ENCODE results near the gene CARD11.
A peak's percentile ranks its signal among the peaks of the same experiment; 100 is the strongest.

The CARD11 gene

DNA sequence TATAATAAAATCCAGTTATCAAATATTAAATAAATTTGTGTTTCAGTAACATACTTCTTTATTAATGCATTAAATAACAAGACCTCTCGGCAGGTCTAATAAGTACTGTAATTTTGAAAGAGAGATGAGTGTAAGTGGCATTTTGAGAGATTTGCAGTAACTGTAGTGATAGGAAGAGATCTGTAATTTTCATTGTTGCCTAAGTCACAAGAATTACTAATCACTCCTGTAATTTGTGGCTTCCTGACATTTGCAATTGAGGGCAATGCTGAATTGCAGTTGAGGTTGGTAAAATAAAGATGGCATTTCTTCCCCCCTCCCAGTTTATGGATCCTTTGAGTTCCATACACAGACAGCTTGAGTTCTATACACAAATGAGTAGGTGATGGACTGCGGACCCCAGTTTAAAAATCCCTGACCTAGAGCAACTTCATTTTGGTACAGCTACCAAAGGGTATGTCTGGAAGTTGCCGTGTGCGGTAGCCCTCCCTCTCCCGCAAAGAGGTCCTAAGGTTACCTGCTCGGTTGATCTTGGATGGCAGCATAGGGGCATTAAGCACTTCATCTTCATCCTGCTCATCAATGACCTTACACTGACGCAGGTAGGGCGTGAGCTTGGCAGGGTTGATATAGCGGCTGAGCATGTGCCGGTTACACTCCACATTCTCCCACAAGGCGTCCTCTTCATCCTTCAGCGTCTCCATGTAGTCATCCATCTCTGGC is 96.4 kb downstream of the CARD11 start:
- DNase-seq (ENCODE audit: insufficient read length) (no peak), FAIRE-seq (peak; percentile 9)
- TF ChIP-seq POLR2AphosphoS5 (IDR thresholded peaks at IDR 0.05; ENCODE audit: low read depth, low read length) (no peak), TAF1 (IDR thresholded peaks at IDR 0.05; ENCODE audit: borderline replicate concordance, low read depth, low read length) (no peak), POLR2A (IDR thresholded peaks at IDR 0.05; ENCODE audit: low read depth, low read length) (no peak)

DNA sequence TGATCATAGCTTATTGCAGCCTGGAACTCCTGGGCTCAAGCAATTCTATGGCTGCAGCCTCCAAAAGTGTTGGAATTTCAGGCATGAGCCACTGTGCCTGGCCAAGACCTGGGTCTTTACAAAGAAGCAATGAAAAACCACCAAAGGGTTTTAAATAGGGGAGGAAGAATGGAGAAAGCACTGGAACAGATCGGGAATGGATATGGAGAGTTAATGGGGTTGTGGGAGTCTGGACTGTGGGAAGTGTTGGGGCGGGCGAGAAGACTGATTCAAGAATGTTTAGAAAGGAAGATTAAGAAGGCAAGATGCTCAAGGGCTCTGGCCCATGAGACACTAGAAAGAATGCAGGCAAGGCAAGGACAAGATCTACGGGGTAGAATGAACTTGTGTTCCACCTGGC is 98.5 kb downstream of the CARD11 start:
- FAIRE-seq = no peak
- DNase-seq (ENCODE audit: insufficient read length) = no peak
- TF ChIP-seq POLR2A (IDR thresholded peaks at IDR 0.05; ENCODE audit: low read depth, low read length) (no peak), TAF1 (IDR thresholded peaks at IDR 0.05; ENCODE audit: borderline replicate concordance, low read depth, low read length) (no peak), POLR2AphosphoS5 (IDR thresholded peaks at IDR 0.05; ENCODE audit: low read depth, low read length) (no peak)

DNA sequence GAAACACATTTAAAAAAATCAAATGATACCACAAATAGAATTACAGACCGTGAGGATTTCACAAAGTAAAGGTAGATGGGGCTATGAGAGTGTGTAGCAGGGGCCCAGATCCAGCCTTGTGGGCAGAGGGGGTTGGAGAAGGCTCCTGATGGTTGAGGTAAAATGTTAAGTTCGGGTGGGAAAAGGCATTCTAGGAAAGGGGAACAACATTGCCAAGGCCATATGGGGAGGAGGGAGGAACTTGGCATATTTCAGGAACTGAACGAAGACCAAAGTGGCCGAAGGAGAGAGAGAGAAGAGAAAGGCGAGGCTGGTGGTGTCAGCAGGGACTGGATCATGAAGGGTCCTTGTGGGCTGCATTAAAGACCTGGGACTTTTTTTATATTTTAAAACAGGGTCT is 98.9 kb downstream of the CARD11 start:
- TF ChIP-seq TAF1 (IDR thresholded peaks at IDR 0.05; ENCODE audit: borderline replicate concordance, low read depth, low read length) = no peak
- TF ChIP-seq POLR2A (IDR thresholded peaks at IDR 0.05; ENCODE audit: low read depth, low read length) = no peak
- no peak for TF ChIP-seq POLR2AphosphoS5 (IDR thresholded peaks at IDR 0.05; ENCODE audit: low read depth, low read length)
- DNase-seq (ENCODE audit: insufficient read length) (no peak), FAIRE-seq (no peak)

DNA sequence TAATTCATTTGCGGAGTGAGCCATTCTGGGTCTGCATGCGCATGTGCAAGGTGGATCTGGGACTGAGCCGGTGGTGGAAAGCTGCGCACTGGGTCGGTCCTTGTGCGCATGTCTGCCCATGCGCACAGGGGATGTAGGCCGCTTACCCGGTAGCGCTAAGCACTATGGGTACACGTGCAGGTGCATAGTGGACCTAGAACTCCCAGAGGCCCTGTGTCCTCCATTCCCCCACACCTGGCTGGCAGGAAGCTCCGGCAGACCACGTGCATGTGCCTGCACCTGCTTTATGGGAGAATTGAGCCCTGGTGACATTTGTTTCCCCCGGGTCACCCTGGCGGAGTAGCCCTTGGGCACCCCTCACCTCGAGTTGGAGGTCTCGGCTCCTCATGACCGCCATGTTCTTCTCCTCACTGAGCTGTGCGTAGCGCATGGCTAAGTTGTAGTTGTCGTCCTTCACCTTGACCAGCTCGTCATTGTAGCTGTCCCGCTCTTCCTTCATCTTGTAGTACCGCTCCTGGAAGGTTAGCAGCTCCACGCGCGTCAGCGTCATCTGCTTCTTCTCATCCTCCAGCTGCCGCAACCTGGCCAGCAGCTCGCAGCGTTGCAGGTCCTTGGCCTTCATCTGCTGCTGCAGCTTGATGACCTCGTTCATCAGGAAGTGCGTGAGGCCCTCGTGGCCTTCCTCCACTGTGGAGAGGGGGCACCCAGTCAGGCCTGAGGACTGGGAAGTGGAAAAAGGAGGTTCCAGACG is 99.6 kb downstream of the CARD11 start:
- DNase-seq (ENCODE audit: insufficient read length) = no peak
- TF ChIP-seq TAF1 (IDR thresholded peaks at IDR 0.05; ENCODE audit: borderline replicate concordance, low read depth, low read length) (no peak), POLR2A (IDR thresholded peaks at IDR 0.05; ENCODE audit: low read depth, low read length) (no peak), POLR2AphosphoS5 (IDR thresholded peaks at IDR 0.05; ENCODE audit: low read depth, low read length) (no peak)
- FAIRE-seq = no peak

DNA sequence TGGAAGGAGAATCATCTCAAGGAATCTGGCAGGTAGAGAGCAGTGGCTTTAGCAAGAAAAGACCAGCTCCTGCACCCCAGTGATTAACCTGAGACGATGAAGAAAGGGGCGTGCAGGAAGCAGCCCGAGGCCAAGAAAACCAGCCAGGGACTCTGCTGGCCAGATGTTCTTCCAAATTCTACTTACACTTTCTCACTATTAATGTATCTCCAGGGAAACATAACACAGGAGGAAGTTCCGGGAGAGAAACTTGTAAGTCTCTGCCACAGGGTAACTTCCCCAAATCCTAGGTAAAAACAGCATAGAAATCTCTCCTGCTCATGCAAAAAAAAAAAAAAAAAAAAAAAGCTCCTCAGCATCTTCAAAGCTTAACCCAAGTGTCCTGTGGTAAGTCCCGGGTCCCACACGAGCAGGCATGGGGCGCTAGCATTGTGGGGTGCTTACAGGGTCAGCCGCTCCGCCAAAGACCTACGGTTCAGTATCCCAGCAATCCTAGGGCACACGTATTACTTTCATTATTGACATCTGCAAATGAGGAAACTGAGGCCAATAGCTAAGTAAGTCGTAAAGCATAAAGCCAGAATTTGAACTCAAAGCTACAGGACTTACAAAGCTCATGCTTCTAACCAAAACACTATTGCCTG is 102.3 kb downstream of the CARD11 start:
- FAIRE-seq (no peak), DNase-seq (ENCODE audit: insufficient read length) (no peak)
- TF ChIP-seq POLR2AphosphoS5 (IDR thresholded peaks at IDR 0.05; ENCODE audit: low read depth, low read length) = no peak
- TF ChIP-seq TAF1 (IDR thresholded peaks at IDR 0.05; ENCODE audit: borderline replicate concordance, low read depth, low read length) = no peak
- no peak for TF ChIP-seq POLR2A (IDR thresholded peaks at IDR 0.05; ENCODE audit: low read depth, low read length)

DNA sequence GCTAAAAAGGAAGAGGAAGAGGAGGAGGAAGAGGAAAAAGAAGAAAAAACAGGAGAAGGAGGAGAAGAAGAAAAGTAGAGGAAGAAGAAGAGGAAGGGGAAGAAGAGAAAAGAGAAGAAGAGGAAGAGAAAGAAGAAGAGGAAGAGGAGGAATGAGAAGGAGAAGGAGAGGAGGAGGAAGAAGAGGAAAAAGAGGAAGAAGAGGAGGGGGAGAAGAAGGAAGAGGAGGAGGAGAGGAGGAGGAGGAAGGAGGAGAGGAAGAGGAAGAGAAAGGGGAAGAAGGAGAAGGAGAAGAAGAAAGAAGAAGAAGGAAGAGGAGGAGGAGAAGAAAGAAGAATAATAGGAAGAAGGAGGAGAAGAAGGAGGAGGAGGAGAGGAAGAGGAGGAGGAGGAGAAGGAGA is 103.2 kb downstream of the CARD11 start:
- TF ChIP-seq POLR2A (IDR thresholded peaks at IDR 0.05; ENCODE audit: low read depth, low read length) (no peak), TAF1 (IDR thresholded peaks at IDR 0.05; ENCODE audit: borderline replicate concordance, low read depth, low read length) (no peak), POLR2AphosphoS5 (IDR thresholded peaks at IDR 0.05; ENCODE audit: low read depth, low read length) (no peak)
- no peak for DNase-seq (ENCODE audit: insufficient read length)
- no peak for FAIRE-seq

DNA sequence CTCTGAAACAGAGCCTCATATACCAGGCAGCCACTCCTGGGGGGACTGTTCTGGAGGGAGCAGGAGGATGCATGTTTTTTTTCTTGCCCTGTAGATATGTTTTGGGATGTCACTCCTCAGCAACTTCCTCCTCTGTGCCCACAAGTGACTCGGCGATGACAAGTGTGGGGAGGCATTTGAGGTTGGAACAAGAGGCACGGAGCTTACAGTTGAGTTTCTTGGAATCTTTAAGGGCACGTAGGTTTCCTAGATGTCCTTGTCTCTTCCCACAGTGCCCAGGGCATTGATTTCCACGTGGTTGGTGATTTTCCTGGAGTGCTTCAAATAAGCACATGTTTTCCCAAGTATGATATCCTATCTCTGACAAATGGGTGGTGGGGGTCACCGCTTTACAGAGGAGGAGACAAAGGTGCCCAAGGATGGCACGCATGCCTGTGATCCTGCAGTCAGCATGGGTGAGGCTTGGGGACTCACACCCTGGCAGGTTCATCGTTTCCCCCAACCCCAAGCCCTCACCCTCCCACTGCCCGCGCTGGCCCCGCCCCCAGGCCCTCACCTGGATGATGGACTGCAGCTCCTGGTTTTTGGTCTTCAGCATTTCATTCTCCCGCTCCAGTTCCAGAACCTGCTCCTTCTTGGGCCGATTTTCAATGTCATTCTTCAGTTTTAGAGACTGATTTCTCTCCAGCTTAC is 104.3 kb downstream of the CARD11 start:
- DNase-seq (ENCODE audit: insufficient read length) (no peak), FAIRE-seq (no peak)
- TF ChIP-seq POLR2A (IDR thresholded peaks at IDR 0.05; ENCODE audit: low read depth, low read length) (no peak), TAF1 (IDR thresholded peaks at IDR 0.05; ENCODE audit: borderline replicate concordance, low read depth, low read length) (no peak), POLR2AphosphoS5 (IDR thresholded peaks at IDR 0.05; ENCODE audit: low read depth, low read length) (no peak)

DNA sequence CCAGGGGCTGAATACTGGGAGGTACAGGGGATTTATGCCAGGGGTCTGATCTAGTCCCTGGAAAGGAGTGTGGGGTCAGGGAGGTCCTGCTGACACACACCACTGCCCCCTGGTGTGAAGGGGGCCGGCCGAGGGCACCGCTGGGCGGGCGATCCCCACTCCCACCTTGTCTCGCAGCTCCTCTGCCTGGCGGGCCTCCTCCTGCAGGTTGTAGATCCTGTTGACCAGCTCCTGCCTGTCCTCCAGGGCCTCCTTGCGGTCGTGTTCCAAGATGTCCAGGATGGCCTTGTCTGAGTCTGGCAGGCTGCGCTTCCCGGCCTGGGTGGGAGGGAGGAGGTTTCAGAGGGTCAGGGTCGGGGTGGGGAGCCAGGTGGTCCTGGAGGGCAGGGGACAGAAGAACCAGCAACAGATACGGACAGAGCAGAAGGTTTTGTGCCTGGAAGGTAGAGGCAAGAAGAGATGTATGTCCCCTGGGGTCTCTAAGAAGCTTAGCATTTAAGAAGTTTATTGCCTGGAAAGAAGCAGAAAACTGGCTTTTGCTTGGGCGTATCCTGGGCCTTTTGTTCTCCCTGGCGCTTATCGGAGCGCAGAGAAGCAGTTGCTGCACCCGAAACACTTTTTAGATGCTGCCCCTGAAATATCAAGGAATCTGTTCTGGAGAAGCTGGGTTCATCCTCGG is 105.0 kb downstream of the CARD11 start:
- TF ChIP-seq TAF1 (IDR thresholded peaks at IDR 0.05; ENCODE audit: borderline replicate concordance, low read depth, low read length) = no peak
- TF ChIP-seq POLR2A (IDR thresholded peaks at IDR 0.05; ENCODE audit: low read depth, low read length) = no peak
- TF ChIP-seq POLR2AphosphoS5 (IDR thresholded peaks at IDR 0.05; ENCODE audit: low read depth, low read length) = no peak
- DNase-seq (ENCODE audit: insufficient read length) = no peak
- no peak for FAIRE-seq

DNA sequence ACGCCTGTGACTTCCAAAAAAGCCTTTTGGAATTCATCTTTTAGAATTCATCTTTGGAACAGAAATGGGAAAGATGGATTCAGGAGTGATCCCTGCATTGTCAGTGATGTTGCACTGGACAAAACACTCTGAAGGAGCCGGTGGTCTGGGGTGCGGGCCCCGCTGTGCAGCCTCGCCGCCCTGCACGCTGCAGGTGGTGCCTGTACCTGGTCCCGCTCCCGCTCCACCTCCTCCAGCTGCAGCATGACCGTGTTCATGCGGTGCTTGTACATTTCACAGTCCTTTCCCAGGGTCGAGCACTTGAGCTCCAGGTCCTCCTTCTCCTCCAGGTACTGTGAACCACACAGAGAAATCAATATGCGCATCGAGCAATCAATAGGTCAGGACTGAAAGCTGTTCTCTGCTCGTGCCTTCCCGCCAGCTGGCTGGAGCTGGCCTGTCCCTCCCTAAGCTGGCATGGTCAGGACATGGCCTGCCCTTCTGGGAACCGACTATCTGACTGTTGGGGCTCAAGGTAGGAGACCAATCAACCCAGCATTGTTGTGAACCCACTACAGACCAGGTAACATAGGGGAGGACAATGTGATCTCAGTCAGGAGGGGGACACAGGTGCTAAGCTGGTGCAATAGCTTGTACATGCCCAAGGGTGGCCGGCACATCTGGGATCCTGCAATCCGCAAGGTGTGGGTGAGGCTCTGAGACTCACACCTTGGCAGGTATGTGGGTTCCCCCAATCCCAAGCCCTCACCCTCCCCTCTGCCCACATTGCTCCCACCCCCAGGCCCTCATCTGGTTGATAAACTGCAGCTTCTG is 105.8 kb downstream of the CARD11 start:
- FAIRE-seq = no peak

More for the DNA sequence above, 105.8 kb downstream of the CARD11 start:
- no peak for TF ChIP-seq TAF1 (IDR thresholded peaks at IDR 0.05; ENCODE audit: borderline replicate concordance, low read depth, low read length)
- no peak for TF ChIP-seq POLR2AphosphoS5 (IDR thresholded peaks at IDR 0.05; ENCODE audit: low read depth, low read length)
- TF ChIP-seq POLR2A (IDR thresholded peaks at IDR 0.05; ENCODE audit: low read depth, low read length) = no peak
- DNase-seq (ENCODE audit: insufficient read length) = no peak

Measured in GM12892 (cell line).